ENCODE measurements around the gene SFMBT2. TPM values are rescaled to one million over a fixed set of nuclear protein-coding genes. Genes with fewer than 3 reads are reported as not detected.
"Not testable (repeated sequence)": the region's sequence is repeated elsewhere in the genome, so short reads cannot be mapped to it uniquely, and the experiment has no call there.

Gene SFMBT2
- total RNA-seq, 2 donors from 2014 or later = 28.2 to 42.1 TPM

- Mint-ChIP-seq H3K27ac (no peak overlapping the region), H3K4me3 (no peak overlapping the region), H3K9me3 (no peaks in the 10 kb centered on the region), H3K4me1 (ENCODE audit: low read depth) (peaks cover 15% of the 10 kb centered on the region), H3K27me3 (ENCODE audit: low read depth) (no peaks in the 10 kb centered on the region), H3K36me3 (ENCODE audit: insufficient read depth in 2 of 2) (peaks cover 9 to 28% of the 10 kb centered on the region in 2 donors)
- DNase-seq (no peak), ATAC-seq (replicated peaks in 1 of 2) (no peak)
Measured at GRCh38 chr10:7210516-7210915, 200.3 kb downstream of the SFMBT2 start.

GRCh38 chr10:7209458-7209857 lies 201.4 kb downstream of the SFMBT2 start:
- DNase-seq = no peak
- H3K9me3 Mint-ChIP-seq = no peaks in the 10 kb centered on the region
- H3K4me1 Mint-ChIP-seq (ENCODE audit: low read depth) = peaks cover 15% of the 10 kb centered on the region
- peaks cover 7 to 27% of the 10 kb centered on the region in 2 donors for H3K36me3 Mint-ChIP-seq (ENCODE audit: insufficient read depth in 2 of 2)
- ATAC-seq (replicated peaks in 1 of 2) = no peak
- no peaks in the 10 kb centered on the region for H3K27me3 Mint-ChIP-seq (ENCODE audit: low read depth)
- H3K4me3 Mint-ChIP-seq = no peak overlapping the region
- H3K27ac Mint-ChIP-seq = no peak overlapping the region

DNA sequence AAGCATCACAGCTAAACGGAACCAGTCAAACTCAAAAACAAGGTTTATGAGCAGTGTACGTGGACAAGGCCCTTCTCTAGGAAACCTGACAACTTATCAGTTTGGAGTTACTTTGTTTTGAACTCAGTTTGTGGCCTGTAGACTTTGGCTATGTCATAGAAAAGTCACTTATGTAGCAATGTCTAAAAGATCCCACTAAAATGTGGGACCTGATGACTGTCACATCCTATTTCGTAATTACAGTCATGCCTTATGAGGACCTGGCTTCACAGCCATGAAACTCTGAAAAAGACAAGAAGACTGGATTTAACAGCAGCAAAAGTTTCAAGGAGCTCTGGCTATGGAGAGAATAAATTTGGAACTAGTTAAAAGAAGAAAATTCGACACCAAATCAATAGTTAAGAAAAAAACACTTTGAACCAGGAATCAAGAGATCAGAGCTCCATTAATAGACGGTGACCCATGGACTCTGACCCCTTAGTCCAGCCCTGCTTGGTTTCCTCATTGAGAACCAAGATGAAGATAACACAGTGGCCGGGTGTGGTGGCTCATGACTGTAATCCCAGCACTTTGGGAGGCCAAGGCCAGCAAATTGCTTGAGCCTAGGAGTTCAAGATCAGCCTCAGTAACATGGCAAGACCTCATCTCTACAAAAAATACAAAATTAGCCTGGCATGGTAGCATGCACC lies 204.3 kb downstream of the SFMBT2 start:
- Mint-ChIP-seq H3K9me3 (no peaks in the 10 kb centered on the region), H3K4me3 (no peak overlapping the region), H3K27ac (no peak overlapping the region), H3K4me1 (ENCODE audit: low read depth) (peaks cover 15% of the 10 kb centered on the region), H3K36me3 (ENCODE audit: insufficient read depth in 2 of 2) (peaks cover 2 to 19% of the 10 kb centered on the region in 2 donors), H3K27me3 (ENCODE audit: low read depth) (no peaks in the 10 kb centered on the region)
- ATAC-seq (replicated peaks in 1 of 2) = no peak
- no peak for DNase-seq

- Mint-ChIP-seq H3K4me1 (ENCODE audit: low read depth) (peaks cover 15% of the 10 kb centered on the region), H3K9me3 (no peaks in the 10 kb centered on the region), H3K4me3 (no peak overlapping the region), H3K27me3 (ENCODE audit: low read depth) (no peaks in the 10 kb centered on the region), H3K36me3 (ENCODE audit: insufficient read depth in 2 of 2) (peaks cover 2 to 21% of the 10 kb centered on the region in 2 donors), H3K27ac (no peak overlapping the region)
- ATAC-seq (replicated peaks in 1 of 2) (no peak), DNase-seq (no peak)
Measured at GRCh38 chr10:7205656-7206055, 205.2 kb downstream of the SFMBT2 start.

DNA sequence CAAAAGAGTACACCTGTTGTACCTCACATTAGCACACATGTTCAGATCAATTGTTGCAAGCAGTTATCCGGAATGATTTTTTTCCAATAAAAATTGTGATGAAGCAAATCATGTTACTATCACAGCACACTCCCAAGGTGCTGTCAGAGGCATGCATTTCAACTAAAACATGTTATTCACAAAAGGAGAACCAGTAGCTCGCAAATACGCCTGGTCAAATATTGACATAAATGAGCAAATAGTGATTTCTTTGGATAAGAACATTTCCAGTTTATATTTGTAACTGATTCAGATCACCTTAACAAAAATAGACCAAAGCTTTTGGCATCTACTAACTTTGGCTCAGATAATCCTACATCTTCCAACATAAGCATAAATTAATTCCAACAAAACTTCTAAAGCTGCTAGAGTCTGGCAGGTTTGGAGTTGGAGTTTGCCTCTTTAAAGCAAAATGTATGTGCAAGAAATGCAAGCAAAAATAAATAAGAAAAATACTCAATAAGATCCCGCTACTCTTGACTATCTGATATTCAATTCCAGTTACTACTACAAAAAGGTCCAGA lies 208.0 kb downstream of the SFMBT2 start:
- ATAC-seq (replicated peaks in 1 of 2) (no peak), DNase-seq (no peak)
- Mint-ChIP-seq H3K4me3 (no peak overlapping the region), H3K4me1 (ENCODE audit: low read depth) (peaks cover 10% of the 10 kb centered on the region), H3K9me3 (no peaks in the 10 kb centered on the region), H3K27me3 (ENCODE audit: low read depth) (no peaks in the 10 kb centered on the region), H3K36me3 (ENCODE audit: insufficient read depth in 2 of 2) (peaks cover 2 to 30% of the 10 kb centered on the region in 2 donors), H3K27ac (no peak overlapping the region)

GRCh38 chr10:7199152-7199760 lies 211.6 kb downstream of the SFMBT2 start:
- Mint-ChIP-seq H3K27me3 (ENCODE audit: low read depth) (no peaks in the 10 kb centered on the region), H3K9me3 (peaks cover 9 to 14% of the 10 kb centered on the region in 2 donors), H3K4me1 (ENCODE audit: low read depth) (peaks cover 13% of the 10 kb centered on the region), H3K4me3 (no peak overlapping the region), H3K27ac (peak overlapping the region; percentile 40), H3K36me3 (ENCODE audit: insufficient read depth in 2 of 2) (peaks cover 26 to 54% of the 10 kb centered on the region in 2 donors)
- no peak for DNase-seq
- ATAC-seq (replicated peaks in 1 of 2) = no peak

GRCh38 chr10:7196284-7196683 lies 214.6 kb downstream of the SFMBT2 start:
- ATAC-seq (replicated peaks in 1 of 2) (no peak), DNase-seq (no peak)
- no peaks in the 10 kb centered on the region for H3K27me3 Mint-ChIP-seq (ENCODE audit: low read depth)
- H3K4me1 Mint-ChIP-seq (ENCODE audit: low read depth) = peaks cover 42% of the 10 kb centered on the region
- no peak overlapping the region for H3K4me3 Mint-ChIP-seq
- H3K27ac Mint-ChIP-seq = no peak overlapping the region
- H3K9me3 Mint-ChIP-seq = peaks cover 9 to 18% of the 10 kb centered on the region in 2 donors
- H3K36me3 Mint-ChIP-seq (ENCODE audit: insufficient read depth in 2 of 2) = peaks cover 35 to 63% of the 10 kb centered on the region in 2 donors

DNA sequence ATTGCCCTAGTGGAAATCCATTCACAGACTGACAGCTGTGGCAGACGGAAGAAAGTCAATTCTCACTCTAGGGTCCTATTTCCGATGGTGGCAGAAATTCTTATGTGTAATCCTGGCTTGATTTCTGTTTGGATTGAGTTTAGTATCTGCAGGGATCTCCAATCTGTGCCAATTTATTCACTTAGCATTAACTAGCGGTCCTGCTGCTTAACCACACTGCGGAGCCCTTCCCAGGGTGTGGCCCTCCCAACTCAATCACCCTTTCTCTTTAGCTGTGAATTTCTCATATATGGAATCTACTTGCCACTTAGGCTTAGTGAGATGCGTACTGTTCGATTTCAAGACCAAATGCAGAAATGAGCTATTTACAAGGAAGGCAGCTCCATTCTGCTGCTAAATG lies 215.7 kb downstream of the SFMBT2 start:
- H3K4me1 Mint-ChIP-seq (ENCODE audit: low read depth) = peaks cover 50% of the 10 kb centered on the region
- no peak overlapping the region for H3K4me3 Mint-ChIP-seq
- H3K27ac Mint-ChIP-seq = no peak overlapping the region
- H3K9me3 Mint-ChIP-seq = peaks cover 11 to 20% of the 10 kb centered on the region in 2 donors
- no peaks in the 10 kb centered on the region for H3K27me3 Mint-ChIP-seq (ENCODE audit: low read depth)
- no peak for DNase-seq
- H3K36me3 Mint-ChIP-seq (ENCODE audit: insufficient read depth in 2 of 2) = peaks cover 40 to 65% of the 10 kb centered on the region in 2 donors
- ATAC-seq (replicated peaks in 1 of 2) = no peak

DNA sequence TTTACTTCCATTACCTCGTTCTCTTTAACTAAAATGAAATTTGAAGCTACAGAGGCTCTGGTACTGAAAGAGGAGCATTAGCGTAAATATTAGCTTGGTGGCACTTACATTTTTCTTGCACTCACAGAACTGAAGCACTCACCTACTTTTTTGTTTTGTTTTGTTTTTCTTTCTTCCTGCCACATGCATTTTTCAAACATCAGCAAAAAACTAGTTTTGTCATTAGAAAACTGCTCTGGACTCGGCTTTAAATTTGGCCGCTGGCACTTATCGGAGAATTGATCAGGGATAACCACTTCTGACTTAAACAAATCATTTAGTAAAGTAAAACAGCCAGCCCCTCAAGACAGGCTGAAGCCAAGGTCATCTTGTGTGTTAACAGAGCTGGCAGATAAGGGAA lies 216.3 kb downstream of the SFMBT2 start:
- Mint-ChIP-seq H3K27ac (peak overlapping the region; percentile 29), H3K27me3 (ENCODE audit: low read depth) (no peaks in the 10 kb centered on the region), H3K4me3 (peak overlapping the region in 1 of 2 donors; percentile 36), H3K9me3 (peaks cover 11 to 20% of the 10 kb centered on the region in 2 donors), H3K36me3 (ENCODE audit: insufficient read depth in 2 of 2) (peaks cover 42 to 66% of the 10 kb centered on the region in 2 donors), H3K4me1 (ENCODE audit: low read depth) (peaks cover 52% of the 10 kb centered on the region)
- DNase-seq (no peak), ATAC-seq (replicated peaks in 1 of 2) (no peak)

DNA sequence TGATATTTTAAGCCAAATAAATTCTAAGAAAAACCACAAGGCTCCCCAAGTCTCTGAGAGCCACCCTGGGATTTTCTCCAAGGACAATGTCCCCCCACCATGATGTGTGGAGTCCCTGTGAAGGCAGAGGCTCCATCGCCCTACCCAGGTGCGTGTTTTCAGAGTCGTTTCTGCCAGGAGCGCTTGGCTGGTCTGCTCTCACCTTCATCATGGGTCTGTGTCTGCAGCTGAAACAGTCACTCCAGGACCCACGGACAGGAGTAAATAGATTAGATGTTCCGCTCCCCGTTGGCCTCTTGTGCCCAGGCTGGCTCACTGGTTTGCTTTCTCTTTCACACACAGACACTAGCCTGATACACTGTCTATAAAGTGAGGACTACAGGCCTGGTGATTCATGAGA lies 217.5 kb downstream of the SFMBT2 start:
- H3K9me3 Mint-ChIP-seq = peaks cover 11 to 22% of the 10 kb centered on the region in 2 donors
- ATAC-seq (replicated peaks in 1 of 2) (peak; percentile 88 to 91), DNase-seq (peak; percentile 49 to 65)
- H3K4me1 Mint-ChIP-seq (ENCODE audit: low read depth) = peaks cover 62% of the 10 kb centered on the region
- H3K27ac Mint-ChIP-seq = peak overlapping the region; percentile 87
- peaks cover 44 to 67% of the 10 kb centered on the region in 2 donors for H3K36me3 Mint-ChIP-seq (ENCODE audit: insufficient read depth in 2 of 2)
- peak overlapping the region; percentile 77 to 79 for H3K4me3 Mint-ChIP-seq
- no peaks in the 10 kb centered on the region for H3K27me3 Mint-ChIP-seq (ENCODE audit: low read depth)

DNA sequence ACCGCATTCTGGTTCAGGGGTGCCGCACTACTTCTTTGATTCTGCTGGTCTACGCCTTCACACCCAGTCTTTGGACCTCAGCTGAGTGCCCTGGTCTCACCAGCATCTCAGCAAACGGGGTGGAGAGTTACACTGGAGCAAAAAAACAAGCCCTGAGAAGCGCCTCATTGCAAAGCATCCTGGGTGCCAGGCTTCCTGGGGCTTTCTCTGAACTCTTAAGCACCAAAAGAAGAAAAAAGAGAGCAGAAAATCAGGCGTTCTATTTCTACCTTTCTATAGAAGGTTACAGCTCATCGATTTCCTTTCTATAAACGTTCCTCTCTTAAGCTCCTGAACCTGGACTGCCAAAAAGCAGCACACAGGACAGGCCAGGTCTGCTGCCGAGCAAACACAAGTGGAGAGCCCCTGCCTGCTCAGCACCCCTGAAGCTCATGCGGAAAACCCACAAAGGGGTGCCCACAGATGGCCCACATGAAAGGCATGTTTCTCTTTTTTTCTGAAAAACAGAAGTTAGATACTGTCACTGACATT lies 217.9 kb downstream of the SFMBT2 start:
- Mint-ChIP-seq H3K4me1 (ENCODE audit: low read depth) (peaks cover 67% of the 10 kb centered on the region), H3K36me3 (ENCODE audit: insufficient read depth in 2 of 2) (peaks cover 44 to 62% of the 10 kb centered on the region in 2 donors), H3K9me3 (peaks cover 11 to 22% of the 10 kb centered on the region in 2 donors), H3K27ac (peak overlapping the region; percentile 87), H3K4me3 (peak overlapping the region; percentile 77 to 79), H3K27me3 (ENCODE audit: low read depth) (no peaks in the 10 kb centered on the region)
- ATAC-seq (replicated peaks in 1 of 2) (peak; percentile 82 to 89), DNase-seq (peak; percentile 65 to 80)

- no peak for ATAC-seq (replicated peaks in 1 of 2)
- H3K4me3 Mint-ChIP-seq = peak overlapping the region; percentile 77 to 79
- peaks cover 76% of the 10 kb centered on the region for H3K4me1 Mint-ChIP-seq (ENCODE audit: low read depth)
- DNase-seq = no peak
- no peaks in the 10 kb centered on the region for H3K27me3 Mint-ChIP-seq (ENCODE audit: low read depth)
- H3K9me3 Mint-ChIP-seq = peaks cover 11 to 22% of the 10 kb centered on the region in 2 donors
- H3K27ac Mint-ChIP-seq = peak overlapping the region; percentile 87
- peaks cover 40 to 56% of the 10 kb centered on the region in 2 donors for H3K36me3 Mint-ChIP-seq (ENCODE audit: insufficient read depth in 2 of 2)
Measured at GRCh38 chr10:7192061-7192460, 218.8 kb downstream of the SFMBT2 start.

GRCh38 chr10:7190772-7191171 lies 220.1 kb downstream of the SFMBT2 start:
- H3K36me3 Mint-ChIP-seq (ENCODE audit: insufficient read depth in 2 of 2) = peaks cover 33 to 49% of the 10 kb centered on the region in 2 donors
- peak overlapping the region in 1 of 2 donors; percentile 1 for H3K4me3 Mint-ChIP-seq
- ATAC-seq (replicated peaks in 1 of 2); DNase-seq; H3K27me3 Mint-ChIP-seq (ENCODE audit: low read depth): not testable (repeated sequence)
- H3K9me3 Mint-ChIP-seq = peaks cover 8 to 16% of the 10 kb centered on the region in 2 donors
- H3K27ac Mint-ChIP-seq = peak overlapping the region; percentile 59
- H3K4me1 Mint-ChIP-seq (ENCODE audit: low read depth) = peaks cover 87% of the 10 kb centered on the region

All from activated T-cell treated with anti-CD3 and anti-CD28 coated beads, Interleukin-2, amount 50 U/mL, for 72 hours (primary cell).